Sigmoid colon (tissue), 7 donors: ENCODE results near the gene C3orf38. TPM values are rescaled to one million over a fixed set of nuclear protein-coding genes. Genes with fewer than 3 reads are reported as not detected.

ENCODE experiments used
- DNase-seq: peaks from one replicate; pipeline ENCODE4 v3.0.0-alpha.2; 2019
- H3K27ac ChIP-seq, 4 donors: fragments of 200-600 bp; sonication (generic); one replicate each; pipeline ENCODE4 v1.5.1; 2016 to 2019; ENCODE audit warnings: mild to moderate bottlenecking in 1 of 4
- H3K27me3 ChIP-seq, 3 donors: fragments of 200-600 bp; sonication (generic); one replicate each; pipeline ENCODE4 v1.5.1; 2019; ENCODE audit warnings: mild to moderate bottlenecking in 1 of 3
- H3K36me3 ChIP-seq, 4 donors: fragments of 200-600 bp; sonication (generic); one replicate each; pipeline ENCODE4 v1.5.1; 2016 to 2019
- H3K4me1 ChIP-seq, 4 donors: fragments of 200-600 bp; sonication (generic); one replicate each; pipeline ENCODE4 v1.5.1; 2017 to 2019
- H3K4me3 ChIP-seq, 4 donors: fragments of 200-600 bp; sonication (generic); one replicate each; pipeline ENCODE4 v1.5.1; 2017 to 2019; ENCODE audit warnings: mild to moderate bottlenecking in 2 of 4, moderate library complexity in 1 of 4
- H3K9me3 ChIP-seq, 4 donors: fragments of 200-600 bp in 3 of 4; sonication (generic) in 3 of 4; one replicate each; pipeline versions ENCODE4 v1.5.1 to v1.6.1; 2013 to 2019
- EP300 ChIP-seq, 4 donors: sonication (generic); formaldehyde crosslinking; IDR thresholded peaks; one replicate each; pipeline ENCODE4 v1.6.1; 2017; ENCODE audit warnings: antibody characterized with exemption in 4 of 4
- POLR2A ChIP-seq, 2 donors: fragments of 450-650 bp; IDR thresholded peaks; one replicate each; pipeline ENCODE4 v1.6.1; 2016; ENCODE audit warnings: antibody characterized with exemption in 2 of 2, mild to moderate bottlenecking in 2 of 2, moderate library complexity in 2 of 2
- POLR2AphosphoS5 ChIP-seq, 4 donors: sonication (generic); formaldehyde crosslinking; IDR thresholded peaks; one replicate each; pipeline ENCODE4 v1.6.1; 2017; ENCODE audit warnings: antibody characterized with exemption in 4 of 4
- WGBS, 2 donors: extraction: QIAGEN DNeasy Blood & Tissue Kit; methylation state at CpG; one replicate each; pipeline ENCODE4 v1.1.7; 2013; 5-methylcytosine and 5-hydroxymethylcytosine counted together
- intact Hi-C: fragments of 100-400 bp; cut with DNase I; formaldehyde crosslinking; loops from one replicate; pipeline ENCODE4 v1.15.1; 2023
- polyA plus RNA-seq, 3 donors: library from polyadenylated mRNA; stranded (reverse); fragments of 200-250 nt; gene quantifications; one replicate each; pipeline ENCODE4 v1.2.3, GENCODE V29; 2013
- total RNA-seq, 4 donors: library from RNA; depleted of rRNA; stranded (reverse); fragments of >200 nt; gene quantifications; one replicate each; pipeline ENCODE4 v1.1.0, GENCODE V29; 2016
- TF ChIP-seq, protein P1 (sequence below), 4 experiments: fragments of 450-650 bp in 3 of 4; fragments of 200-600 bp in 1 of 4; IDR thresholded peaks; one replicate each; pipeline ENCODE4 v1.5.1; 2016 to 2019; ENCODE audit warnings: antibody characterized with exemption in 4 of 4, mild to moderate bottlenecking in 3 of 4, moderate library complexity in 2 of 4
- donor health status: healthy with polysubstance abuse.
- donor health status: Bipolar disorder and iron deficiency.
- donor health status: healthy.

C3orf38 gene
- total and polyA plus RNA-seq, 7 donors, result 9.1 to 19.3 (median 16.9) TPM

DNA sequence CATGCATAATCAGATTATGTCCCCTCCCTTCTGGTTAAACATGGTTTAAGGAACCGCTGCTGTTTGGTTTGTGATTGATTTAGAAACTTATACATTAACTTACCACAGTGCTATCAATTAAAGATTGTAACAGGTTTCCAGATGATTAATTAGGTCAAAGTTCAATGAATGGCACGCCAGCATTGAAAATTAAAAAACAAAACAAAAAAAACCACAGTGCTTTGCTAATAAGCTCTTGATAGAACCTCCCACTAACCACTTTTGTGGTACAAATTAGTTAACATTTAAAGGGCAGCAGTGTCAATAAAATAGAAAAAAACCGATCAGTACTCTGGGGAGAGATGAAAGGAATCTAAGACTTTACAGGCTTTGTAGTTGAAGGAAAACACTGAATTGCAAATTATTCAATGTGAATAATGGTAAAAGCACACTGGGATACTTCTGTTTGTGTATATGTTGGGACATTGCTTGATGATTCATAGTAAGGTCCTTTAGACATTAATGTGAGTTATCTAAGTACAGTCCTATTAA is 7.6 kb upstream of the C3orf38 start:
- intact Hi-C loops, result no loop called here
- Histone ChIP-seq H3K4me1 (peaks cover 0 to 24% (median 10%) of the 10 kb centered on the region in 4 donors), H3K27ac (no peak overlapping the region), H3K27me3 (no peaks in the 10 kb centered on the region), H3K9me3 (no peaks in the 10 kb centered on the region), H3K36me3 (peaks cover 0 to 29% (median 10%) of the 10 kb centered on the region in 4 donors), H3K4me3 (no peak overlapping the region)
- TF ChIP-seq, protein P1, sequence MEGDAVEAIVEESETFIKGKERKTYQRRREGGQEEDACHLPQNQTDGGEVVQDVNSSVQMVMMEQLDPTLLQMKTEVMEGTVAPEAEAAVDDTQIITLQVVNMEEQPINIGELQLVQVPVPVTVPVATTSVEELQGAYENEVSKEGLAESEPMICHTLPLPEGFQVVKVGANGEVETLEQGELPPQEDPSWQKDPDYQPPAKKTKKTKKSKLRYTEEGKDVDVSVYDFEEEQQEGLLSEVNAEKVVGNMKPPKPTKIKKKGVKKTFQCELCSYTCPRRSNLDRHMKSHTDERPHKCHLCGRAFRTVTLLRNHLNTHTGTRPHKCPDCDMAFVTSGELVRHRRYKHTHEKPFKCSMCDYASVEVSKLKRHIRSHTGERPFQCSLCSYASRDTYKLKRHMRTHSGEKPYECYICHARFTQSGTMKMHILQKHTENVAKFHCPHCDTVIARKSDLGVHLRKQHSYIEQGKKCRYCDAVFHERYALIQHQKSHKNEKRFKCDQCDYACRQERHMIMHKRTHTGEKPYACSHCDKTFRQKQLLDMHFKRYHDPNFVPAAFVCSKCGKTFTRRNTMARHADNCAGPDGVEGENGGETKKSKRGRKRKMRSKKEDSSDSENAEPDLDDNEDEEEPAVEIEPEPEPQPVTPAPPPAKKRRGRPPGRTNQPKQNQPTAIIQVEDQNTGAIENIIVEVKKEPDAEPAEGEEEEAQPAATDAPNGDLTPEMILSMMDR (IDR thresholded peaks at IDR 0.05), result no peak
- TF ChIP-seq EP300 (IDR thresholded peaks at IDR 0.05), result no peak
- TF ChIP-seq POLR2AphosphoS5 (IDR thresholded peaks at IDR 0.05), result no peak
- TF ChIP-seq POLR2A (IDR thresholded peaks at IDR 0.05), result no peak
- WGBS, 2 donors, result 75 to 78% methylated on average over 3 of the region's 3 CpGs
- no peak for DNase-seq

DNA sequence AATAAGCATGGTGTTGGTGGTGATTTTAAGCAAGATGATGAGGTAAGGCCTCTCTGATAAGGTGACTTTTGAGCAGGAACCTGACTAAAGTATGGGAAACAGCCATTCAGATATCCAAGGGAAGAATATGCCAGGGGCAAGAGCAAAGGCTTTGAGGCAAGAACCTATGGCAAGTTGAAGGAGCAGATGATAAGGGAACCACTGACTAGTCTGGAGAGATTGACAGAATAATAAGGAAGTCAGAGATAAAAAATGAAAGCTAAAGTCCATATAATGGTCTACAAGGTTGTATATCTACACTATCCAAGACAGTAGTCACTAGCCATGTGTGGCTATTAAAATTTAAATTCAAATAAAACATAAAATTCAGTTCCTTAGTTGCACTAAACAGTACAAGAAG is 2.5 kb upstream of the C3orf38 start:
- H3K27me3 ChIP-seq, result no peaks in the 10 kb centered on the region
- H3K36me3 ChIP-seq, result no peaks in the 10 kb centered on the region
- TF ChIP-seq, protein P1 (IDR thresholded peaks at IDR 0.05), result no peak
- TF ChIP-seq EP300 (IDR thresholded peaks at IDR 0.05) (no peak), POLR2A (IDR thresholded peaks at IDR 0.05) (no peak), POLR2AphosphoS5 (IDR thresholded peaks at IDR 0.05) (no peak)
- no peak for DNase-seq
- no peak overlapping the region for H3K4me3 ChIP-seq
- no peak overlapping the region for H3K27ac ChIP-seq
- peaks cover 0 to 44% (median 30%) of the 10 kb centered on the region in 4 donors for H3K4me1 ChIP-seq
- H3K9me3 ChIP-seq, result no peaks in the 10 kb centered on the region
- intact Hi-C loops, result no loop called here

DNA sequence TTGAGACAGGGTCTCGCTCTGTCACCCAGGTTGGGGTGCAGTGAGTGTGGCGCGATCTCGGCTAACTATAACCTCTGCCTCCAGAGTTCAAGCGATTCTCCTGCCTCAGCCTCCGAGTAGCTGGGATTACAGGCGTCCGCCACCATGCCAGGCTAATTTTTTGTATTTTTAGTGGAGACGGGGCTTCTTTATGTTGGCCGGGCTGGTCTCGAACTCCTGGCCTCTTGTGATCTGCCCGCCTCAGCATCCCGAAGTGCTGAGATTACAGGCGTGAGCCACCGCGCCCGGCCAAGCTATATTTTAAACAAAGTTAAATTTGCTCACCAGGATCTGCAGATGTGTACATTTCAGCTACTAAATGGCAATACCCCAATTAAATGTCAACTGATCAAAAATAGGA is 1.1 kb upstream of the C3orf38 start:
- Histone ChIP-seq H3K36me3 (peaks cover 0 to 7% (median 2%) of the 10 kb centered on the region in 4 donors), H3K4me3 (peak overlapping the region; percentile 74 to 93 (median 90)), H3K4me1 (peaks cover 0 to 39% (median 26%) of the 10 kb centered on the region in 4 donors), H3K27me3 (no peaks in the 10 kb centered on the region), H3K9me3 (no peaks in the 10 kb centered on the region), H3K27ac (peak overlapping the region in 2 of 4 donors; percentile 90 to 96)
- TF ChIP-seq EP300 (IDR thresholded peaks at IDR 0.05) (no peak), POLR2A (IDR thresholded peaks at IDR 0.05) (no peak), POLR2AphosphoS5 (IDR thresholded peaks at IDR 0.05) (no peak)
- TF ChIP-seq, protein P1 (IDR thresholded peaks at IDR 0.05), result no peak
- no peak for DNase-seq
- 64 to 65% methylated on average over 17 of the region's 17 CpGs for WGBS, 2 donors
- intact Hi-C loops, result loop anchor here (1.0 kb wide), 1 partner anchor 89 kb away; the partner anchor contains the start of genes CGGBP1 and ZNF654

DNA sequence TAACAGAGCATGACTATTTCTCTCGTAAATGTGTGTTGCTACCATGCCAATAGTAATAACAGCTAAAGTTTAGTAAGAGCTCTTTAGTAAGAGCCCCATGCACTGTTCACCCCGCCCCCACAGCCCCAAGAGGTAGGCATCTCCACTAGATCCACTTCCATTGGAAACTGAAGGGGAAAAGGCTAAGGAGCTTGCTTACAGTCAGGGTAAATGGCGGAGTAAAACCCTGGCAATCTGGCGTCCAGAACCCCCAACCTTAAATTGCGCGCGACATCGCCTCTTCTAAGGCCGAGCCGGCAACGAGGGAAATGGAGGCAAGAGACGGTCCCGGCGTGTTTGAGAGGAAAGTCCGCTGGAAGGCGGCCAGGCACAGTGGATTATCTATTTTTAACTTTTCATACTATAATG is 654 bp upstream of the C3orf38 start:
- peaks cover 0 to 12% (median 4%) of the 10 kb centered on the region in 4 donors for H3K36me3 ChIP-seq
- TF ChIP-seq POLR2AphosphoS5 (IDR thresholded peaks at IDR 0.05) (no peak), EP300 (IDR thresholded peaks at IDR 0.05) (no peak), POLR2A (IDR thresholded peaks at IDR 0.05) (no peak)
- TF ChIP-seq, protein P1 (IDR thresholded peaks at IDR 0.05), result no peak
- no peaks in the 10 kb centered on the region for H3K9me3 ChIP-seq
- peak overlapping the region; percentile 90 to 96 (median 94) for H3K27ac ChIP-seq
- H3K4me1 ChIP-seq, result peaks cover 0 to 35% (median 24%) of the 10 kb centered on the region in 4 donors
- peak overlapping the region; percentile 74 to 93 (median 90) for H3K4me3 ChIP-seq
- intact Hi-C loops, result loop anchor here (1.0 kb wide), 1 partner anchor 90 kb away; the partner anchor contains the start of genes CGGBP1 and ZNF654
- DNase-seq, result no peak
- 0% methylated on average over 16 of the region's 16 CpGs for WGBS, 2 donors
- H3K27me3 ChIP-seq, result no peaks in the 10 kb centered on the region
